Measurements from ENCODE around the gene NRP2. TPM values are rescaled to one million over a fixed set of nuclear protein-coding genes. Genes with fewer than 3 reads are reported as not detected.

The NRP2 gene
- polyA plus RNA-seq, 2 of the 4 experiments (the other 2 are of a cell fraction), result 144 to 159 TPM

DNA sequence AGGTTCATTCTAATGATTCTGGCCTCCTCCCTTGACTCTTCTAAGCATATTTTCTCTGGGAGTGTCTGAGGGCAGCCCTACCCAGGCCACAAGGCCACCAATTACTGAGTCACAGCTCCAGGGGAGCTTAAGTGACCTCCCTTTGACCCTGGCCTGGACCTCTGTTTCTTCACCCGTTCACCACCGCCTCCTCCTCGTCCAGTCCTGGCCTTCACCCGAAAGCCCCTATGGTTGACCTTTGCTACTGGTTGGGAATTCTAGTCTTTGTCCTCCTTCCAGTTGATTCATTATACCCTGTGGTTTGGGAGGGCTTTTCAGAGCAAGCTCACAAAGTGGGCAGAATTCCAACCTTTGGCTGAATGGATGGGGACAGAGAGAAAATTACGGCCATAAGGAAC, 72.6 kb downstream of the NRP2 start (continued):
- TF ChIP-seq, protein P1, sequence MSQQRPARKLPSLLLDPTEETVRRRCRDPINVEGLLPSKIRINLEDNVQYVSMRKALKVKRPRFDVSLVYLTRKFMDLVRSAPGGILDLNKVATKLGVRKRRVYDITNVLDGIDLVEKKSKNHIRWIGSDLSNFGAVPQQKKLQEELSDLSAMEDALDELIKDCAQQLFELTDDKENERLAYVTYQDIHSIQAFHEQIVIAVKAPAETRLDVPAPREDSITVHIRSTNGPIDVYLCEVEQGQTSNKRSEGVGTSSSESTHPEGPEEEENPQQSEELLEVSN (IDR thresholded peaks at IDR 0.05; ENCODE audit: borderline replicate concordance, low read depth), result no peak
- TF ChIP-seq EP300 (IDR thresholded peaks at IDR 0.05) (peak; percentile 64 to 90; a peak in 4 of 5 replicates), HOXB13 (CRISPR knock-in tag; IDR thresholded peaks at IDR 0.05; ENCODE audit: low read depth) (no peak), TFCP2L1 (CRISPR knock-in tag; IDR thresholded peaks at IDR 0.05) (0 out of 2 replicates have a peak, but pooled peaks have one; percentile 4), GATA3 (IDR thresholded peaks at IDR 0.05; ENCODE audit: borderline replicate concordance) (peak; percentile 83), SMC3 (IDR thresholded peaks at IDR 0.05) (0 out of 3 replicates have a peak, but pooled peaks have one; percentile 22), JUNB (IDR thresholded peaks at IDR 0.05) (peak; percentile 80), NFE2L2 (conservative IDR thresholded peaks at IDR 0.05; ENCODE audit: low read length) (no peak), FOSB (CRISPR knock-in tag; IDR thresholded peaks at IDR 0.05) (no peak), ZC3H11A (IDR thresholded peaks at IDR 0.05) (no peak), CHD4 (IDR thresholded peaks at IDR 0.05; ENCODE audit: borderline replicate concordance) (no peak), SREBF2 (IDR thresholded peaks at IDR 0.05) (no peak), JUN (IDR thresholded peaks at IDR 0.05) (peak; percentile 79; a peak in 4 of 5 replicates), RARB (CRISPR knock-in tag; IDR thresholded peaks at IDR 0.05) (peak; percentile 98), FOSL2 (IDR thresholded peaks at IDR 0.05) (peak; percentile 33), FOSL2 (CRISPR knock-in tag; IDR thresholded peaks at IDR 0.05) (peak; percentile 84)
- TF ChIP-seq, protein P2, sequence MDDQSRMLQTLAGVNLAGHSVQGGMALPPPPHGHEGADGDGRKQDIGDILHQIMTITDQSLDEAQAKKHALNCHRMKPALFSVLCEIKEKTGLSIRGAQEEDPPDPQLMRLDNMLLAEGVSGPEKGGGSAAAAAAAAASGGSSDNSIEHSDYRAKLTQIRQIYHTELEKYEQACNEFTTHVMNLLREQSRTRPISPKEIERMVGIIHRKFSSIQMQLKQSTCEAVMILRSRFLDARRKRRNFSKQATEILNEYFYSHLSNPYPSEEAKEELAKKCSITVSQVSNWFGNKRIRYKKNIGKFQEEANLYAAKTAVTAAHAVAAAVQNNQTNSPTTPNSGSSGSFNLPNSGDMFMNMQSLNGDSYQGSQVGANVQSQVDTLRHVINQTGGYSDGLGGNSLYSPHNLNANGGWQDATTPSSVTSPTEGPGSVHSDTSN (IDR thresholded peaks at IDR 0.05), result 0 out of 2 replicates have a peak, but pooled peaks have one; percentile 30
- TF ChIP-seq, protein P3, sequence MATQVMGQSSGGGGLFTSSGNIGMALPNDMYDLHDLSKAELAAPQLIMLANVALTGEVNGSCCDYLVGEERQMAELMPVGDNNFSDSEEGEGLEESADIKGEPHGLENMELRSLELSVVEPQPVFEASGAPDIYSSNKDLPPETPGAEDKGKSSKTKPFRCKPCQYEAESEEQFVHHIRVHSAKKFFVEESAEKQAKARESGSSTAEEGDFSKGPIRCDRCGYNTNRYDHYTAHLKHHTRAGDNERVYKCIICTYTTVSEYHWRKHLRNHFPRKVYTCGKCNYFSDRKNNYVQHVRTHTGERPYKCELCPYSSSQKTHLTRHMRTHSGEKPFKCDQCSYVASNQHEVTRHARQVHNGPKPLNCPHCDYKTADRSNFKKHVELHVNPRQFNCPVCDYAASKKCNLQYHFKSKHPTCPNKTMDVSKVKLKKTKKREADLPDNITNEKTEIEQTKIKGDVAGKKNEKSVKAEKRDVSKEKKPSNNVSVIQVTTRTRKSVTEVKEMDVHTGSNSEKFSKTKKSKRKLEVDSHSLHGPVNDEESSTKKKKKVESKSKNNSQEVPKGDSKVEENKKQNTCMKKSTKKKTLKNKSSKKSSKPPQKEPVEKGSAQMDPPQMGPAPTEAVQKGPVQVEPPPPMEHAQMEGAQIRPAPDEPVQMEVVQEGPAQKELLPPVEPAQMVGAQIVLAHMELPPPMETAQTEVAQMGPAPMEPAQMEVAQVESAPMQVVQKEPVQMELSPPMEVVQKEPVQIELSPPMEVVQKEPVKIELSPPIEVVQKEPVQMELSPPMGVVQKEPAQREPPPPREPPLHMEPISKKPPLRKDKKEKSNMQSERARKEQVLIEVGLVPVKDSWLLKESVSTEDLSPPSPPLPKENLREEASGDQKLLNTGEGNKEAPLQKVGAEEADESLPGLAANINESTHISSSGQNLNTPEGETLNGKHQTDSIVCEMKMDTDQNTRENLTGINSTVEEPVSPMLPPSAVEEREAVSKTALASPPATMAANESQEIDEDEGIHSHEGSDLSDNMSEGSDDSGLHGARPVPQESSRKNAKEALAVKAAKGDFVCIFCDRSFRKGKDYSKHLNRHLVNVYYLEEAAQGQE (IDR thresholded peaks at IDR 0.05), result no peak
- TF ChIP-seq, protein P4, sequence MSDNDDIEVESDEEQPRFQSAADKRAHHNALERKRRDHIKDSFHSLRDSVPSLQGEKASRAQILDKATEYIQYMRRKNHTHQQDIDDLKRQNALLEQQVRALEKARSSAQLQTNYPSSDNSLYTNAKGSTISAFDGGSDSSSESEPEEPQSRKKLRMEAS (IDR thresholded peaks at IDR 0.05), result peak; percentile 77

DNA sequence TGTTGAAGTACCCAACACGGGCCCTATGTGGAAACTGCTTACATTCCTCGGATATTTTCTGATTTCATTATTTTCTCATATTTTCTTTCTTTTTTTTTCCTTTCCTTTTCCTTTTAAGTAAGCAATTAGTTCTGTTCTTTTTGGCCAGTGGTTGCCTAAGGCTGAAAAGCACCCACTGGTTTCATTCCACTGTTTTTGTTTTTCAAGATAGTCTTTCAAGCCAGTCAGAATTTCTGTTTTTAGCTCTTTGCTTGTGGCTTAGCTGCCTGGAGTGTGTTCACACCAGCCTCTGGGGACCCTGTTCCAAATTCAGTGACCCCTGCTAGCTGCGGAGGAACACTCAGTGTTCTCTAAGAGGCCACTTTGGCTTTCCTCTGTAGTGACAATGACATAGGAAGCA, 73.6 kb downstream of the NRP2 start:
- Histone ChIP-seq H3K27ac (peak overlapping the region; percentile 87 to 94), H3K4me3 (no peak overlapping the region), H3K4me2 (peak overlapping the region; percentile 76), H3K9me3 (no peaks in the 10 kb centered on the region), H3K4me1 (peaks cover 82% of the 10 kb centered on the region)
- FAIRE-seq (no peak), ATAC-seq (no peak), DNase-seq (ENCODE audit: low read depth in 1 of 2, low spot score in 1 of 2) (no peak)
- ChIA-PET CTCF (interaction anchor here (0.6 to 2.4 kb wide), 9 partner anchors 11 to 448 kb away, joined by 3 to 6 read pairs (median 3); no protein-coding TSS in a partner anchor), POLR2A (interaction anchor here (2.3 kb wide), 1 partner anchor 74 kb away, joined by 8 read pairs; the partner anchor contains the start of gene NRP2)
- 76% methylated on average over 3 of the region's 3 CpGs for WGBS (ENCODE audit: missing lambda C conversion rate)
- TF ChIP-seq, protein P5, sequence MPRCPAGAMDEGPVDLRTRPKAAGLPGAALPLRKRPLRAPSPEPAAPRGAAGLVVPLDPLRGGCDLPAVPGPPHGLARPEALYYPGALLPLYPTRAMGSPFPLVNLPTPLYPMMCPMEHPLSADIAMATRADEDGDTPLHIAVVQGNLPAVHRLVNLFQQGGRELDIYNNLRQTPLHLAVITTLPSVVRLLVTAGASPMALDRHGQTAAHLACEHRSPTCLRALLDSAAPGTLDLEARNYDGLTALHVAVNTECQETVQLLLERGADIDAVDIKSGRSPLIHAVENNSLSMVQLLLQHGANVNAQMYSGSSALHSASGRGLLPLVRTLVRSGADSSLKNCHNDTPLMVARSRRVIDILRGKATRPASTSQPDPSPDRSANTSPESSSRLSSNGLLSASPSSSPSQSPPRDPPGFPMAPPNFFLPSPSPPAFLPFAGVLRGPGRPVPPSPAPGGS (IDR thresholded peaks at IDR 0.05), result no peak
- TF ChIP-seq NFE2L2 (conservative IDR thresholded peaks at IDR 0.05; ENCODE audit: low read length), result no peak
- no peak for TF ChIP-seq MAZ (IDR thresholded peaks at IDR 0.05; ENCODE audit: borderline replicate concordance, low read depth, low read length)
- TF ChIP-seq, protein P3 (IDR thresholded peaks at IDR 0.05), result no peak
- no peak for TF ChIP-seq RNF2 (IDR thresholded peaks at IDR 0.05; ENCODE audit: borderline replicate concordance, low read depth)
- TF ChIP-seq, protein P6, sequence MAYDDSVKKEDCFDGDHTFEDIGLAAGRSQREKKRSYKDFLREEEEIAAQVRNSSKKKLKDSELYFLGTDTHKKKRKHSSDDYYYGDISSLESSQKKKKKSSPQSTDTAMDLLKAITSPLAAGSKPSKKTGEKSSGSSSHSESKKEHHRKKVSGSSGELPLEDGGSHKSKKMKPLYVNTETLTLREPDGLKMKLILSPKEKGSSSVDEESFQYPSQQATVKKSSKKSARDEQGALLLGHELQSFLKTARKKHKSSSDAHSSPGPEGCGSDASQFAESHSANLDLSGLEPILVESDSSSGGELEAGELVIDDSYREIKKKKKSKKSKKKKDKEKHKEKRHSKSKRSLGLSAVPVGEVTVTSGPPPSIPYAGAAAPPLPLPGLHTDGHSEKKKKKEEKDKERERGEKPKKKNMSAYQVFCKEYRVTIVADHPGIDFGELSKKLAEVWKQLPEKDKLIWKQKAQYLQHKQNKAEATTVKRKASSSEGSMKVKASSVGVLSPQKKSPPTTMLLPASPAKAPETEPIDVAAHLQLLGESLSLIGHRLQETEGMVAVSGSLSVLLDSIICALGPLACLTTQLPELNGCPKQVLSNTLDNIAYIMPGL (CRISPR knock-in tag; IDR thresholded peaks at IDR 0.05; ENCODE audit: borderline replicate concordance), result no peak
- TF ChIP-seq, protein P7, sequence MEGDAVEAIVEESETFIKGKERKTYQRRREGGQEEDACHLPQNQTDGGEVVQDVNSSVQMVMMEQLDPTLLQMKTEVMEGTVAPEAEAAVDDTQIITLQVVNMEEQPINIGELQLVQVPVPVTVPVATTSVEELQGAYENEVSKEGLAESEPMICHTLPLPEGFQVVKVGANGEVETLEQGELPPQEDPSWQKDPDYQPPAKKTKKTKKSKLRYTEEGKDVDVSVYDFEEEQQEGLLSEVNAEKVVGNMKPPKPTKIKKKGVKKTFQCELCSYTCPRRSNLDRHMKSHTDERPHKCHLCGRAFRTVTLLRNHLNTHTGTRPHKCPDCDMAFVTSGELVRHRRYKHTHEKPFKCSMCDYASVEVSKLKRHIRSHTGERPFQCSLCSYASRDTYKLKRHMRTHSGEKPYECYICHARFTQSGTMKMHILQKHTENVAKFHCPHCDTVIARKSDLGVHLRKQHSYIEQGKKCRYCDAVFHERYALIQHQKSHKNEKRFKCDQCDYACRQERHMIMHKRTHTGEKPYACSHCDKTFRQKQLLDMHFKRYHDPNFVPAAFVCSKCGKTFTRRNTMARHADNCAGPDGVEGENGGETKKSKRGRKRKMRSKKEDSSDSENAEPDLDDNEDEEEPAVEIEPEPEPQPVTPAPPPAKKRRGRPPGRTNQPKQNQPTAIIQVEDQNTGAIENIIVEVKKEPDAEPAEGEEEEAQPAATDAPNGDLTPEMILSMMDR (IDR thresholded peaks at IDR 0.05), result no peak

All from A549 (cell line).